OCI-M2 (cell line): ENCODE data around the gene GJB2.

Source experiments
- DNase-seq: peaks from one replicate; lab custom pipeline; 2025; ENCODE audit not compliant: unreplicated experiment; lab: John Stamatoyannopoulos, UW

The GJB2 gene

DNA sequence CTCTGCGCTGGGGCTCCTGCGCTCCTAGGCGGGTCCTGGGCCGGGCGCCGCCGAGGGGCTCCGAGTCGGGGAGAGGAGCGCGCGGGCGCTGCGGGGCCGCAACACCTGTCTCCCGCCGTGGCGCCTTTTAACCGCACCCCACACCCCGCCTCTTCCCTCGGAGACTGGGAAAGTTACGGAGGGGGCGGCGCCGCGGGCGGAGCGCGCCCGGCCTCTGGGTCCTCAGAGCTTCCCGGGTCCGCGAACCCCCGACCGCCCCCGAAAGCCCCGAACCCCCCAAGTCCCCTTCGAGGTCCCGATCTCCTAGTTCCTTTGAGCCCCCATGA is at the start of gene GJB2:
Gene GJB2 (minus strand): TSS at position 103 of the 326 bp plus-strand sequence. CDS start 3,357 bp downstream, outside the sequence.
- DNase-seq = no peak

DNA sequence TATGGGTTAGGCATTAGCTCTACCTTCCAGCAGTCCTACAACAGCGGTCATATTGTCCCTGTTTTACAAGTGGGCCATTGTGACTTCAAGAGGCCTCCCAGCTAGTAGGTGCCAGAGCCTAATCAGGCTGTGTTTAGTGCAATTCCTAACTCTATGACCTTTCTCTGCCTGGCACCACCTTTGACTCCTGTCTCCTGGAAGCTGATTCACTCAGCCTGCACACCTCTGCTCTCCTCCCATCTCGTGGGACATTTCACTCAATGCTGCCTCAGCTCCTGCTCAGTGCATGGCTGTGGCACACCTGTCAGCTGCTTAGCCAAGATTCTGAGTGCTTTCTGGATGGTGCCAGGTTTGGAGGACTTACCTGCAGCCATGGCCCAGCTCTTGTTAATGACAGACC is 48.9 kb upstream of the GJB2 start:
- no peak for DNase-seq

DNA sequence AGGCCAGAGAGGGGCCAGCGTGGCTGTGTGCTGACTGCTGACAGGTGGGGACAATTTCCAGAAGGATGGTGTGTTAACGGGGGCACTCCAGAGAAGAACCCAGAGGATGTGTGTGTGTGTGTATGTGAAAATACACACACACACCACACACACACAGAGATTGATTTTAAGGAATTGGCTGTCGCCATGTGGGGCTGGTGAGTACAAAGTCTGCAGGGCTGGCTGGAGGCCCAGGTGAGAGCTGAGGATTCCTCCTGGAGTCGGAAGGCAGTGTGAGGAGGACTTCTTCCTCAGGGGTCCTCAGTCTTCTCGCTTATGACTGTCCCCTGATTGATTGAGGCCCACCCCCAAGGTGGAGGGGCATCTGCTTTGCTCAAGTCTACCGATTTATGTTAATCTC is 47.0 kb upstream of the GJB2 start:
- no peak for DNase-seq

DNA sequence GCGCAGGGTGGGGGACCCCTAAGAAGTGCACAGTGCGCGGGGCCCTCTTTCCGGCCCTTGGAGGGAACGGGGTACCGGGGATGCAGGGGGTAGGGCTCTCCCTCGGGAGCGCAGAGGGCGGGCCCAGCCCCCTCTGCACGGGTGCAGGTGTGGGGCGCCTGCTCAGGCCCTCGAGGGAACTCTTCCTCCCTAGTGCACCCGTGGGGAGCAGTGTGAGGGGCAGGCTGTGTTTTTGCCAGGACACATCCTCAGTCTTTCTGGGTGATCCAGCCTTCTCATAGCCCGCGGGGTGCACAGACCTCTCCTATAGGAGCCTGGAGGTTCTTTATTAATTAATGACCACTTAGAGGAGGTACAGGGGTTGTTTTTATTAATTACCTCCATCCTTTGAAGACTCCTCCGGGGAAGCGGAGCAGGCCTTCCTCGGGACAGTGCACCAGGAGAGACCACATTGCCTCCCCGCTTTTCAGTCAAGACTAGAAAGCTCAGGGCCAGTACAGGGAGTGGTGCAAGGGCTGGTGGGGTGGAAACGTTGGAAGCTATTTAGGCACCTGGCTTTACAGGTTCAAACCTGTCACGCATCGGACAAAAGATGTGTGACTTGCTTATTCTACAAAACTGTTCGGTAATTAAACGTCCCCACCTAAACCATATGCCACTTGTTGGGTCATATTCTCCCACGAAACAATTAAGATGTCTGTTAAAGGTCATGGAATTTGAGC is 40.0 kb upstream of the GJB2 start:
- no peak for DNase-seq

DNA sequence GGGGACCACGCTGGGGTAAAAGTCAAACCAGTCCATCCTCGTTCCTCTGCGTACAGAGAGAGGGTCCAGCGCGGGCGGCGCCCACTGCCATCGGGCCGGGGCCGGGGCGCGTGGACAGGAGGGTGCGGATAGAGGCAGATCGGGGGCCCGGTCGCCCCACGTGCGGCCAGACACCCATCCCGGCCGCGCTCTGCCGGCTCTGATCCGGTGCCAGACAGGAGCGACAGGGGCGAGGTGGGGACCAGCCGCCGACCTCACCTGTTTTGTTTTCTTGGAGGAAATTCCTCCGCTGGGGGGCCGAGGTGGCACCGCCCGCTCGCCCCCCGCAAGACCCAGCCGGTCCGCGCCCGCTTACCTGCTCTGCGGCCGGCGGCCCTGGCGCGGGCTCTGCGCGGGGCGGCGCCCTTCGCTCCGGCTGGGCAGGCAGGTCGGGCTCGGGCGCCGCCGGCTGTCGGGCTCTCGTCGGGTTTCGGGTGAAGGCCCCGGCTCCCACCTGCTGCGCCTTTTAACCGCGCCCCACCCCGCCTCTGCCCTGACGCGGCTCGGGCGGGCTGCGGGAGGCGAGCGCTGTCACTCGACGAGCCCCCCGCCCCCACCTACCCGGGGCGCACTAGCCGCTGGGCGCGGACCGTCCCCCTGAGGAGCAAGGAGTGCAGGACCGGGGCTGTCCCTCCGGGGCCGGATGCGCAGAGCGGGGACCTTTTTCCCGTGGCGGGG is 39.3 kb upstream of the GJB2 start, which contains the start of gene GJB6:
Gene GJB6 (minus strand): TSS at position 481 of the 717 bp plus-strand sequence. CDS start 8,839 bp downstream, outside the sequence.
- no peak for DNase-seq

DNA sequence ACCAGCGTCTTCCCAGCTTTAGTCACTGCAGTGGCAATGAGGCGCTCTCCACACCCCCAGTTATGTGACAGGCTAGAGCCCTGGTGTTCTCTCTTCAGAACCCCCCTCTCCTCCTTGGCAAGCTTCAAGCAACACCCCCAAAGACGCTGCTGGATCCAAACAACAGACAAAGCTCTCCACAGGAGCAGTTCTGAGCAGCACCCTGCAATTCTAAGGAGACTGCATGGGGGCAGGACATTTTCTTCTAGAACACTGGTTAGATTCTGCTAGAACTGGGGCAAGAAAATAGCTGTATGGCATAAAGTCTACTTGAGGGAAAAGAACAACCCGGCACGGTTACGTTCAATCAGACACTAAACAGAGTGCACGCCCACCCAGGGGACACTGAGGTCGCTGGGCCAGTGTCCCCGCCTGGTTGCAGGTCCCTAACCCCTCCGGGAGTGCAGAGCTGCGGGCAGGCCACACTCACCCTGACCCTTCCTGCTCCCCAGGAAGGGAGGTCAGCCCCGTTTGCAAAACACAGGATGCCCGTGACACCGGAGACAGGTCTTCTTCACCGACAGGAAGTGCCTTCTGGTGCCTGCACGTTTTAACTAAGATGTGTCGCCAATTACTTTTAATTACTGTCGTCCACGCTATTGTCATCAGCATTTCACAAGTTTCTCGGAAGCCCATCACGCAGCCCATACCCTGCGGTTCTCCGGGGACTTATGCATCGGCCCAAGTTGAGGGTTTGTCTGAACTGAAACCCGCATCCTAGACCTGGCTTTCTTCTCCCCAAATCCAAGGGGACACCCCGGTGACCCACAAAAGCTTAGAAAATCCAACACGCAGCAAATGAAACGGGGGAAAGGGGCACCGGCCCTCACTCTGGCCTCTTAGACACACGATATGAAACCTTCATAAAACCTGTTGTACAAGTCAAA is 38.4 kb upstream of the GJB2 start:
- no peak for DNase-seq

DNA sequence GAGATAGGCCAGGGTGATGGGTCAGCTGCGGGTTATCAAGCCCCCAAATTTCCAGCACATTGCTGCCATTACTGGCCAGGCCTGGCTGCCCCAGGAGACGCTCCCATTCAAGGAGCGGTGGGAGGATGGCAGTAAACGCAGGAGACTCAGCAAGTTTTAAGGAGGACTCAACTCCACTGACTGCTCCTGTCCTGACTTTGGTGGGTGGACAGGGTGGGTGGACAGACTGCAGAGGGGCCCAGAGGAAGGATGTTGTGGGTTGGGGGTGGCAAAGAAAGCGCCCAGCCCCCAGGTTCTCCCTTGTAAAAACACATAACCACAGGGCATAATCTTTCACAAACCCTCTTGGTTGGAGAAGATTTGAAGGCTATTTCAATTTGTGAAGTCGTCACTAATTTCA is 35.0 kb upstream of the GJB2 start:
- DNase-seq = no peak

DNA sequence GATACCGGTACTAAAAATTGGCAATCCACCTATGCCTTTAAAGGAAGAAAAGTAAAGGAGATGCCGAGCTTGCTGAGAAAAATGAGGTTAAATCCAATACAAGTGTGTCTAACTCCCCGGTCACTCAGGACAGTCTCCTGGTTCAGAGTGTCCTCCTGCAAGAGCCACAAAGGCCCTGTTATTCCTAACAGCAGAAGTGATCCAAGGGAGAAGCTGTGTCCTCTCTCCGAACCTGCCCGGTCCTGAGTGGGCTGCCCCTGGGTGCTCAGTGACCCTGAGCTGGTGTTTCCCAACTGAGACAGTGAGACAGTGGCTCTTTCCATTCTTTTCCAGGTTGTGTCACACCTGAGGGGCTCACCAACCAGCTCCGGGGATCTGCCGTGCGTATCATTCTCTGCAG is 34.5 kb upstream of the GJB2 start:
- no peak for DNase-seq

DNA sequence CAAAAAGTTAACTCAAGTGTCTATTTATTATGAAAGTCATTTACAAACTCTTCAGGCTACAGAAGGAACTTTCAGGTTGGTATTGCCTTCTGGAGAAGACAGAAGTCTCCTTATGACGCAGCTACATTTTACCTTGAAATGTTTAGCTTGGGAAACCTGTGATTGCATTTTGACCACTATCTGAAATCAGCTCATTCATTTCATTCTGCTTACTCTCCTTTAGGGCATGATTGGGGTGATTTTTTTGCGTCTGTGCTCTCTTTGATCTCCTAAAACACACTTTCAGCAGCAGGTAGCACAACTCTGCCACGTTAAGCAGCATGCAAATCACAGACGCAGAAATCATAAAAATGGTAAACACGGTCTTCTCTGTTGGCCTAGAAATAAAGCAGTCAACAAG is 29.8 kb upstream of the GJB2 start:
- DNase-seq = no peak

DNA sequence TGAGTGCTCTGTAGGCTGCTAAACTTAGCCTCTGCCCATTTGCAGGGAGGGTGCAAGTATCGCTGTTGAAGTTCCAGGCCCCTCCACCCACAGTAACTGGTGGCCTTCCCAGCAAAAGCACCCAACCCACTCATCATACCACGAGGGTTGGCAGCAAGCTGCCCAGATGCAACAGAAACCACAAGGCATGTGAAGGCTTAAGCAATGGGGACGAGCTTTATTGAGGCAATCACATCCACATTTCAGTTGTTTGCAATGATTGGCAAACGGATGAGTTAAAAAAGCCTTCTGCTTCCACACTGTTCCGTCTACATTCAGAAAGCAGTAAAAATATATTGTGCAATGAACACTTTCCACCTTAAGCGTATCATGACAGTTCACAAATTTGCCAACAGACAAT is 29.0 kb upstream of the GJB2 start:
- DNase-seq = no peak

DNA sequence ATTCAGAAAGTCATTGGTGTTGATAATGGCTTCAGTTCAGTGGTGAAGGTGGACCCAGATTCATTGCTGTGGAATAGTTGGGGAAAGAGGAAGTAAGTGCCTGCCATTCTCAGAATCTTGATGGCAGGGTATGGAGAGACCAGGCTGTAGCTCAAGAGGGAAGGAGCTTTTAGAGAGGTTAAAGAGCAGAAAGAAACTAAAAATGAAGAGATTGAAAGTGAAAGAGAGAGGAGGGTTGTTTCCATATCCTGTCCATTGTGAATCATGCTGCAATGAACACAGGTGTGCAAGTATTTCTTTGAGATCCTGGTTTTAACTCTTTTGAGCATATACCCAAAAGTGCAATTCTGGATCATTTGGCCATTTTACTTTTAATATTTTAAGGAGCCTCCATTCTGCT is 26.8 kb upstream of the GJB2 start:
- DNase-seq = no peak

DNA sequence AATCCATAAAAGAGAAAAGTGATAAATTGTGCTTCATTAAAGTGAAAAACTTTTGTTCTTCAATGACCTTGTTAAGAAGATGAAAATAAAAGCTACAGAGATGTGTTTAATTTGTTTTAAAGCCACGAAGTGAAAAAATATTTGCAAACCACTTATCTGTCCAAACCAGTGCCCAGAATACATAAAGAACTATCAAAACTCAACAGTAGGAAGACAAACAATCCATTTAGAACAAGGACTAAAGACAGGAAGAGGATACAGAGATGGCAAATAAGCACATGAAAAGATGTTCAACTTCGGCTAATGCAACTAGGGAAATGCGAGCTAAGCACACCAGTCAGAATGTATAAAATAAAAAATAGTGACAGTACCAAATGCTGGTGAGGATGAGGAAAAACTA is 24.4 kb upstream of the GJB2 start:
- no peak for DNase-seq

DNA sequence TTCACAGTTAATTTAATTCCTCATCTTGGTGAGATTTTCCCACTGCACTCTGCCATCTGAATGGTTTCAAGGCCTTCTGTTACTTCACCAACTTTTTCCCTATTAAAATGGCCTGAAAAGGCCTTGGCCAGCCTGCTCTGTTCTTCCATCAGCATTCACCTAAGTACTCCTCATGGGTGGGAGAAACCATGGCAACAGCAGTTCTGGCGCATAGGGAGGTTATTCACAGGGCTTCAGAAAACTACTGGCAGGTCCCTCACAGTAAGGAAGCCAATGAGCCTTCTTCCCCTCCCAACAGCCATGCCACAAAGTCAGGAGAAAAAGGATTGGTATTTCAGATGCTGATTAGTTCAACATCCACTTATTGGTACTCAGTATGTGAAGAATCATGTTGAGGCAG is 17.2 kb upstream of the GJB2 start:
- no peak for DNase-seq

DNA sequence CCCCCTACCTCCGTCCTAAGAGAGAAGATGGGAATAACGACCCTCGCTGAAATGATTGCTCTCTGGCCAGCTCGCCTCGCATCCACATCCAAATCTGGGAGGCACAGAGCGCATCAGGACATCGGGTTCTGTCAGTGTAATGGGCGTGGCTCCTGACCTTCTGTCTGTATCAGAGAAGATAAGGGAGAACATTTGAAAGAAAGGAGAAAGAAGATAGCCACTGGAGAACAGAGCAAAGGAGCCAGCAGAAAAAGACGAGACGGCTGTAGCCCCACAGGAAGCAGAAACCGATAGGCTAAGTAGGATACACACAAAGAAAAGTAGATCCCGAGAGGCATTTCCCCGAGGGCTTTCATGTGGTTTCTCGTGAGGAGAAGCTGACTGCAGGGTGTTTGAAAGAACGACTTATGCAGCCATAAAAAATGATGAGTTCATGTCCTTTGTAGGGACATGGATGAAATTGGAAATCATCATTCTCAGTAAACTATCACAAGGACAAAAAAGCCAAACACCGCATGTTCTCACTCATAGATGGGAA is 14.0 kb upstream of the GJB2 start:
- no peak for DNase-seq

DNA sequence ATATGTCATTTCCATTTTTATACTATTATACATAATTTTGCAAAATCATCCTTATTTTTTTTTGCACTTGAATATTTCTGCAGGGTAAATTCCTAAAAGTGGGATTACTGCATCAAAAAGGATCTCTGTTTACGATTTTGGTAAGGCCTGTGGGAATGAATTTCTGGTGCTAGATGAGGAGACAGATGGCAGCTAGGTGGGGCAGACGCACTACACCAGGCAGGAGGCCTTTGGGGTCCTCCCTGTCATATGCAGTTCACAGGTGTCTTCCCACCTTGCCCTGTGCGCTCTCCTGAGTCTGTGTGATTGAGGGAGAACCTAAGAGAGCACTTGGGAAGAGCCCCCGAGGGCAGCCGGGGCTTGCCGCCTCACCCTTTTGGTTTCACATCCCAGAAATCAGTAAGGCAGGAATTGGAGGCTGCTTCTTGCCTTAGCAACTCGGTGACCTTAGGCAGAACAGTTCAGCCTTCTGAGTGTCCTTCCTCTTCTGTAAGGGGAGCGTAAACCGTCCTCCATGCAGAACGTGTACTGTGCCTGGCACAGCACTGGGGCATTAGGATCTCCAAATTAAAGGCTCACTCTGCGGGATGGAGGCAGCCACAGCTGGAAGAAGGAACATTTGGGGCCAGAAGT is 13.4 kb upstream of the GJB2 start:
- DNase-seq = no peak

DNA sequence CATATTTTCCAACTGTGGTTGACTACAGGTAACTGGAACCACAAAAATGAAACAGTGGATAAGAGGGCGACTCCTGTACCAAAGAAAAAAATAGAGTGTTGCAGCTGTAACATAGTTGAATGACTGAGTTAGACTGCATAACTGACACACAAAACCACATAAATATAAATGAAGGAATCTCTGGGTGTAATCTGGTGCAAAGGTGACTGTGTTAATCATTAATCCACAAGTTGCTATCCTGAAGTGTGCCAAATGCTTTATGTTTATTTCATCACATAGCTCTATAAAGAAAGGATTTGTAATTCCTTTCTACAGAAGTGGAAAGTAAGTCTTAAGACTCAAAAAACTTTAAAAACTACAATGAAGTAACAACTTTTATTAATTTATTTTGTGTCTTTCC is 6.0 kb upstream of the GJB2 start:
- no peak for DNase-seq

DNA sequence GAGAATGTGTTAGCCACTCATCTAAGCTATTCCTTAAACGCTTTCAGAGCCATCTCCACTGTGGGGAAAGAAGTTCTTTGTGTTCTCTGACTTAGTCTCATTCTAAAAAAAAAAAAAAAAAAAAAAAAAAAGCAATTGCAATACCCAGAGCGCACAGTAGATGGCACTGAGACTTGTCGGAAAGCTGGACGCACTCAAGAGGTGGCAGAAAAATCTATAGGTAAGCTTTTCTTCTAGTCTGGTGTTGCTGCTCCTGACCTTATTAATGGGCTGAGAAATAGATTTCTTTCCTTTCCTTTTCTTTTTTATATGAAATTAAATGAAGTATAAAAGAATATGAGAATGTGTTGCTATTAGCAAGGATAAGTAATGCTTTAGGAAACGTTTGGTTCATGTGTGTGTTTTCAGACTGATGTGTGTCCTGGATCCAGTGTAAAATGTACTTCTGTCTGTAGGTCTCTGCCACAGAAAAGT is 4.7 kb upstream of the GJB2 start:
- peak; percentile 8 for DNase-seq

DNA sequence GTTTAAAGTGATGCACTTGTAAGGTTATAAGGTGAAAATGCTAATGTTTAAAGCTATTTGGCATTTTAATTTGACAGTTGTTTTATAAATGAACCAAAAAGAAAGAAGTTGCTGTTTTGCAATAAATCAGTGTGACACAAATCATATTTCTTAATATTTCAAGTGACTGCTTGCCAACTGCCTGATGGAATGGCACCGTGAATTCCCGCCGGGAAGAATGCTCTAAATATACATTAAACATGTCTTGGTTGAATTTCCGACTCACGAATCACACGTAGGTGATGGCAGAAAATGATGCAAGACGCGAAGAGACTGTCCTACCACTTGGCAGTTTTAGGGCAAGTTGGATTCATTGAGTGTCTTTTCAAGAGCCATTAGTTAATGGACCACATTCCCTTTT is 3.1 kb upstream of the GJB2 start:
- DNase-seq = no peak

DNA sequence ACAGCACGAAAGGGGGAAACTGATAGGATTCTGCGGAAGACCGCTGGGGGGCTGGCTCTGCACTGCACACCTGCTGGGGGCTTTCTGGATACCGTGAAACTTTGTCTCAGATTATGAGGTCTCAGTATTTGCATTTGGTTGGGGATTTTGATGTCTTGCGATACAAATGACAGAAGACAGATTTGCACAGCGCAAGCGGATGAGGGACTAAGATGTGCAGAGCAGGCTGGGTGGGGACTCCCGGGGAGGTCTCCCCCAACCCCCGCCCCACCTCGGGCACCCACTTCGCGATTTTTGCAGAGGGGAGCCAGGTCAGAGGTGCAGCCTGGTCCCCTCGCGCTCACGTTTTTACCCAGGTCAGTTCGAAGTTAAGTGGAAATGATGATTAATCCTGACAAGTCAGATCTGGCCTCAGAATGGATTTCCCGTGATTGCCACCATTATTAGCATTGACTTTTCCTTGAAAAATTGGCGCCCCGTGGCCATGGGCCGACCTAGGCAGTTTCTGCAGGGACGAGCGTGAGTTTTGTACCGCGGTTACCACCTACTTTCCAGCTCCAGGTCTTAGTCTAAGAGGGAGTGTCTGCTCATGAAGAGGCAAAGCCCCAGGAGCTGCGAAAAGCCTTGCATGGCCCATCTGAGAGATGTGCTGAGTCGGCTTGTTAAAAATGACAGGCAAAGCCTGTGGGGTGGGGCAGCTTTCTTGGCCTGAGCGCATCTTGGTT is 1.3 kb upstream of the GJB2 start:
- DNase-seq = no peak
